GM18517 (cell line): ENCODE data around the gene EXOSC5.
"Not testable (repeated sequence)": the region's sequence is repeated elsewhere in the genome, so short reads cannot be mapped to it uniquely, and the experiment has no call there.

ENCODE experiments used
- ATAC-seq: cut with Tn5 transposase; IDR thresholded peaks from one replicate; pipeline ENCODE4 v1.9.1; 2021; ENCODE audit warnings: mild to moderate bottlenecking, moderate library complexity; ENCODE audit not compliant: unreplicated experiment

The EXOSC5 gene

GRCh38 chr19:41408846-41409245, 11.7 kb upstream of the EXOSC5 start:
- not testable (repeated sequence) for ATAC-seq

GRCh38 chr19:41408256-41408655, 11.1 kb upstream of the EXOSC5 start:
- no peak for ATAC-seq

DNA sequence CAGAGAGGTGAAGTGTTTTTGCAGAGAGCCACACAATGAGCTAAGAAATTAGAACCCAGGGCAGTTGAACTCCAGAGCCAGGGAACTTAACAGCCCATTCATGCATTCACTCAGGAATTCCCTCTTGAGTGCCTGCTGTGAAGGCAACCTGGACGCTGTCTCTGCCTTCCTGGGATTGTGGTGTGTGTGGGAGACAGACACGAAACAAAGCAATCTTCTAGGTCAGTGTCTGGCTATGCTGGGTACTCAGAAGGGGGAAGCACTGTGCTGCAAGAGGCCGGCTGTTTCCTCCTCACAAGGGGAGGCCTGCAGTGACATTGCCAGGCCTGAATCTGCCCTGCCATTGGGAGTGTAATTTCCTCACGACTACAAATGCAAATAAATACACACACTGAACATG, 10.1 kb upstream of the EXOSC5 start:
- ATAC-seq, result no peak

GRCh38 chr19:41405776-41406175, 8.6 kb upstream of the EXOSC5 start:
- ATAC-seq, result no peak

DNA sequence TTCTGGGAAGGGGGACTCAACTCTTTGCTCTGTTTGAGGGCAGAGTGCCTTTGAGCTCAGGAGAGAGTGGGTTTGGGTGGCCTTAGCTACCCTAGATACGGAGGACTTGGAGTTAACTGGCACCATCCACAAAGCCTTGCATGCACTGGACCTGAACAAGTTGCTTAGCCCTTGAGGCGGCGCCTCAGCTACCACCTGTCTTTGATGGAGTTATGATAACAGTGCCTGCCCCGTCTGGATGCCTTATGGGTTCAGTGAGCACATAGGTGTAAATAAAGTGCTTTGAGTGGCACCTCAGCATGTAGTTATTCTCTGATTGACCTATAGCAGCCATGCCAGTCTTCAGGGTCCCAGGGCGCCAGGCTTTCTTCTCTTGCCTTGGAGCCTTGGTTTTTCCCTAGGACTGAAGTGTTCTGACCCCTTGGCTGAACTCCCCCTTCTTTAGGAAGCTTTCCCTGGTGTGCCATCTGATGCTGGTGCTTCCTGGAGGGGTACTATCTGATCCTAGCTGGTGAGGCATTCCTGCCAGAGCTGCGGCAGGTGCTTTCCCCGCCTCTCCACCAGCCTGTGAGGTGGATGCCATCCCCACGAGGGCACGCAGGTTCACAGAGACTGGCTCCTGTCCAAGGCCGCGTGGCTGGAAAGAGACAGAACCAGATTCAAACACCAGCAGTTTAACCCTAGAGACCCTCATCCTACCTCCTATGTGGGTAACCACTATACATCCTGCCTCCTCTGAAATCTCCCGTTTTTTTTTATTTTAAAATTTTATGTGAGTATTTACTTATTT, 6.2 kb upstream of the EXOSC5 start:
- ATAC-seq, result no peak

GRCh38 chr19:41402010-41402409, 4.9 kb upstream of the EXOSC5 start:
- no peak for ATAC-seq

- no peak for ATAC-seq
Observed at GRCh38 chr19:41401483-41401882, 4.3 kb upstream of the EXOSC5 start.

DNA sequence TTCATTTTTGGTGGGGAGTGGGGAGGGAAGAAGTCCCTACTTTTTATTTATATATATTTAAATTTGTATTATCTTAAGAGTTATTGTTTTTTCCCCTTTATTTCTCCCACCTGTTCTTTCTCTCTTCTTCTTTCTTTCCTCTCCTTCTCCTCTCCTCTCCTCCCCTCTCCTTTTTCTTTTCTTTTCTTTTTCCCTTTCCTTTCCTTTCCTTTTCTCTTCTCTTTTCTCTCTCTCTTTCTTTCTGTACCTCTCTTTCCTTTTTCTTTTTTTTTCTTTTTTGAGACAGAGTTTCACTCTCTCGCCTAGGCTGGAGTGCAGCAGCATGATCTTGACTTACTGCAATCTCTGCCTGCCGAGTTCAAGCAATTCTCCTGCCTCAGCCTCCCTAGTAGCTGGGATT, 2.4 kb upstream of the EXOSC5 start:
- no peak for ATAC-seq

DNA sequence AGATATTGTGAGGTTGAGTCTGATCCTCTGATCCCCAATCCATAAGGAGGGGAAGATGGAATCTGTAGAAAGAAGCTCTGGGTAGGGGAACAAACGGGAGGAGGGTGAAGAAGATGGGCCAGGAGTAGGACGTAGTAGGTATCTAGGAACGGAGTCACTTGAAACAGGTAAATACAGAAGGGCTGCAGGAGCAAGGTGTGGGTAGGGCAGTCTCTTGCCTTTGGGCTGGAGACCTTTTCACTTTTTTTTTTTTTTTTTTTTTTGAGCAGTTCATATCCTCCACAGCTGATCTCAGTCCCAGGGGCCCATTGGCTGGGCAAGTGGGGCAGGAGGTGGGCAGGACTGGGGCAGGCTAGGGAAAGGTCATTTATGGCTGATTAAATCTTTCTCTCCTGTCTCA, 1.9 kb upstream of the EXOSC5 start:
- no peak for ATAC-seq

GRCh38 chr19:41398598-41398997, 1.4 kb upstream of the EXOSC5 start:
- ATAC-seq, result no peak

DNA sequence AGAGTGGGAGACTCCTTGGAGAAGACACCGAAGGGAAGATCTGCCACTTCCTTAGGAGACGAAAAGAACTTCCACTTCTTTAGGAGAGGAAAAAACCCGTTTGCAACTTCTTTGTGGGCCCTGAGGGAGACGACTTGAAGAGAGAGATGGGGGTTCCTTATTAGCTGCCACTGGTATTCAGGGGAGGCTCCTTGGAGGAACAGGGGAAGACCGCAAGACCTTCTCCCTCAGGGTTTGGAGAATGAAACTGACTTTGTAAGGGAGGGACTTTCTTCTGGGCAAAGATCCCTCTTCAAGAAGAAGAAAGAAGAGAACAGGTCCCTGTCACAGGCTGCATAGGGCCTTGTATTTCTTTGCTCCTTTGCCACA, 875 bp upstream of the EXOSC5 start:
- no peak for ATAC-seq

DNA sequence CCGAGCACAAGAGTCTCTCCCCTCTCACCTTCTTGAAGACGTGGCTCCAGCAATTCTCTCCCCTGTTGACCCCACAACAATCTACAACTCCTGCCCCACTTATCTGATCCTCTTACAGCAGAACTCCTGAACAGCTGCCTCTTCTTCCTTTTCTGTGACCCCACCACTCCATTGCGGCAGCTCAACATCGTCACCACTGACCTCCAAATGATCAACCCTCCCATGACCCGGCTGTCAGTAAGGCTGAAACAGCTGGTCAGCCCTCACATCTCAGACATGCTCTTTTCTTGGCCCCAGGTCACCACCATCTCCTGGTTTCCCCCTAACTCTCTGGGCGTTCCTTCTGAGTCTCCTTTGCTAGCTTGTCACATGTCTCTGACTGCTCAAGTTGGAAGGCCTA, 1.8 kb downstream of the EXOSC5 start:
- ATAC-seq, result no peak

DNA sequence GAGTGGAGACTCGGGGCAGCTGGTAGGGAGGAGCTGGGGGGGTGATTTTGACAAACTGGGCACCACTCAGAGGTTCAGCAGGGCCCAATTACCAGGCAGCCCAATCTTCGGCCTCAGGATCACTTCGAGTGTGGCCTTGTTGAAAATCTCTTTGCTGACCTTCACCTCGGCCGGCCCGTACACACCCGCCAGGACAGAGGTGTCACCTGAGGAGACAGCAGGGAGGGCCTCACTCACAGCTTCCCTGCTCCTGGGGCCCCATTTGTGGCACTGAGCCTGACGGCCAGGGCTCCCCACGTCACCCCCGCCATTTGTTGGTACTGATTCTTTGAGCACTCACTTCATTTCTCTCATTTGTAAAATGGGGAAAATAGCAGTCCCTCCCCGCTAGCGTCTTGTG, 4.4 kb downstream of the EXOSC5 start:
- ATAC-seq, result no peak

DNA sequence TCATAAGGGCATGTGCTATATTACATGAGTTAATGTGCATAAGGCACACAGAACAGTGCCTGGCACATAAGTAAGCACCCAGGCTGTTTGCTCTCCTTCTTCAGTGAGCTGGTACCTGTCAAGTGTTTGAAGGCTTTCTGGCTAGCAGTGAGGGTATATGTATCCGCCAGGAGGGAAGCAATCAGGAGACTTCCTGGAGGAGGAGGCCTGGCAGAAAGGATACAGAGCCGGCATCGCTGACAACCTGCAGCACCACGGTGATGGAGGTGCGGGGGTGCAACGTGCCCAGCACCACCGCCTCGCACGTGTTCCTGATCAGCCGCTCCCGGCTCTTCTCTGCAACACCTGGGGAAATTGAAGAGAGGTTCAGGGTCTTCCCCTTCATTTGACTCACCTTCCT, 5.5 kb downstream of the EXOSC5 start:
- ATAC-seq, result no peak

DNA sequence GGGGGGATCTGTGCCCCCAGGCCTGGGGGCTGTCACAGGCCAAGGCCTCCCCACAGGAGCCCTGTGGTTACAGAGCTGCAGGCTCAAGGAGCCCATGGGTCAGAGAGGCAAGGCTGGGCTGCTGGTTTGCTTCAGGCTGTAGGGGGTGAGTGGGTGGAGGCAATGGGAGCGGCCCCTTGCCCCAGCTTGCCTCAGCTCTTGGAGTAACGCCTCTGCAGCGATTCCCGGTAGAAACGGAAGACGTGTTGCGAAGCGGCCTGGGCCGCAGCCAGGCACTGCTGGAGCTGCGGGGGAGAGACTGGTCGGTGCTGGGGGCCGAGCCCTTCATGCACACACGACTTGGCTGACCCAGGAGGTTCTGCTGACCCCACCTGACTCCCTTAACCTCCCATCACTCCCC, 10.7 kb downstream of the EXOSC5 start:
- no peak for ATAC-seq

GRCh38 chr19:41384351-41384750, 12.8 kb downstream of the EXOSC5 start:
- no peak for ATAC-seq

DNA sequence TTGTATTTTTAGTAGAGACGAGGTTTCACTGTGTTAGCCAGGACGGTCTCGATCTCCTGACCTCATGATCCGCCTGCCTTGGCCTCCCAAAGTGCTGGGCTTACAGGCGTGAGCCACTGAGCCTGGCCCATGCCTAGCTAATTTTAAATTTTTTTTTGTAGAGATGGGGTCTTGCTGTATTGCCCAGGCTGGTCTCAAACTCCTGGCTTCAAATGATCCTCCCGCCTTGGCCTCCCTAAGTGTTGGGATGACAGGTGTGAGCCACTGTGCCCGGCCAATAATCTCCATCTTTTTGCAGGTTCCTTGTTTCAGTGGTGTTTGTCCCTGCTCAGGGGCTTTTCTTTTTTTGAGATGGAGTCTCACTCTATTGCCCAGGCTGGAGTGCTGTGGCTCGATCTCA, 15.6 kb downstream of the EXOSC5 start:
- ATAC-seq, result not testable (repeated sequence)

GRCh38 chr19:41377977-41378709, 19.0 kb downstream of the EXOSC5 start:
- no peak for ATAC-seq

DNA sequence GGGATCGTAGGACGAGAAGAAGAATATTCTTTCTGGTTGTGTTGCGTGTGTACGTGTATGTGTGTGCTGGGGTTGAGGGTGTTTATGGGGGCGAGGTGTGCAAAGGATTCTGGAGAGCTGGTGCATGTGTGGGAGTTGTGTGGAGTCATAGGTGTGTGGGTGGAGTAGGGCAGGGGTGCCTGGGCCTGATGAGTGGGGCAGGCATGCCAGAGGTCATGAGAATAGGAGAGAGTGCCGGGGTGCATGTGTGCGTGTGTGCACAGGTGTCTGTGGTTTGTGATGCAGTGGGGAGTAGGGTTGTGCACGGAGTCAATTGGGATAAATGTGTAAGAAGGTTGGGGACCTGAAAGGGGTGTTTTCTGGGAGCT, 20.2 kb downstream of the EXOSC5 start:
- ATAC-seq, result no peak

DNA sequence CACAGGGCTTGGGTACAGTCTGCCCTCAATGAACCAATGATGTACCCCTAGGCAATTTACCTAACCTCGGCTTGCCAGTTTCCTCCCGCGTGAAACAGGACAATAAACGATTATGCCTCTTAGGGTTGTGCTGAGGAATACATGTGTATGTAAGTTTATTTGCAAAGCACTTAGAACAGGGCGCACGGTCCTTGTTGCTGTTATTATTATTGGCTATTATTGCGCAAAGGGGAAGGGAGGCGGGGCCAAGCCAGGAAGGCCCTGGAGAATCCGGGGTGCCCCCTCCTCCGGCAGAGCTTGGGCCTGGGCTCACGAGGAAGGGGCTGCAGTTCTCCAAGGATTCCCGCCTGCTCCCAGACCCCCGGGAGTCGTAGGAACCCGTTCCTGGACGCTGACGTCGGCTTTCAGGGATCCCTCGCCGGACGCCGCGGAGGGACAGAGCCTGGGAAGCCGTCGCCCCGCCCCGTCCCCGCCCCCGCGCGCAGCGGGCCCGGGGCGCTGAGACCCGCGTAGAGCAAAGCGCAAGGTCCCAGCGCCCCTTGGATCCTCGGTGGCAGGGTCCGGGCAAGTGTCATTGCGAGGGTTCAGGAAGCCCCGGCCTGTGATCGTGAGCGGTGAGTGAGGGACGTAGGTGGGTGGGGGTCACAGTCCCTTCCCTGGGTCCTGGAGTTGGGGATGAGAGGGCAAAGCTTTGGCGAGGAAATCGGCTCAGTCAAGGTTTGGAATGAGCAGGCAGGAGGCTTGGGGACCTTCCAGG, 20.7 kb downstream of the EXOSC5 start, which contains the start of gene TMEM91:
TMEM91 (plus strand) TSS at position 293 of the 757 bp plus-strand sequence. CDS start 1,777 bp downstream, outside the sequence.
- ATAC-seq, result no peak

DNA sequence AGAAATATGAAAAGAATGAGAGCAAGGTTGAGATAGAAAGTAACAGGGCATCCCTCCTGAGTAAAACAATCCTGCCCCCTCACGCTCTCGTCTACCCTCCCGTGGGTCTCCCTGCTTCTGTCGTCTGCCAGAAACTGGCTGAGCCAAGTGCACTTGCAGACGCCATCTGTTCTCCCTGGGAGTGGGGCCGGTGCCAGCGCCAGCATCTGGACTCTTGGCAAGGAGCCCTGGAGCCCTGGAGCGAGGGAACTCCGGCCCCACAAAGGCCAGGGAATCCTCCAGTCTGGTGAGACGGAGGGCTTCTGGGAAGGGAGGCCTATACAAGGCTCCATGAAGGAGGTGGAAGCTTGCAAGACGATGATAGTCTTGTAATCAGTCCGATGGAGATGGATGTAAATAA, 23.2 kb downstream of the EXOSC5 start:
- ATAC-seq, result no peak

GRCh38 chr19:41372501-41372900, 24.7 kb downstream of the EXOSC5 start:
- no peak for ATAC-seq
